Measurements from ENCODE around the gene PRRX2. TPM values are rescaled to one million over a fixed set of nuclear protein-coding genes. Genes with fewer than 3 reads are reported as not detected.
"Not testable (repeated sequence)": the region's sequence is repeated elsewhere in the genome, so short reads cannot be mapped to it uniquely, and the experiment has no call there.

The PRRX2 gene
- total and polyA plus RNA-seq, 2 donors: 1.3 to 3.8 TPM

- Histone ChIP-seq H3K4me1 (ENCODE audit: control insufficient read depth in 2 of 2, insufficient read depth in 2 of 2, low read length in 2 of 2) (no peaks in the 10 kb centered on the region), H3K27me3 (ENCODE audit: control insufficient read depth in 2 of 2, insufficient read depth in 1 of 2, low read length in 1 of 2) (peaks cover 2 to 40% of the 10 kb centered on the region in 2 donors), H3K9me3 (ENCODE audit: control insufficient read depth in 2 of 2, insufficient read depth in 1 of 2, low read length in 1 of 2) (no peaks in the 10 kb centered on the region), H3K36me3 (ENCODE audit: control insufficient read depth in 2 of 2, insufficient read depth in 2 of 2, low read length in 1 of 2) (no peaks in the 10 kb centered on the region), H3K4me3 (ENCODE audit: low read length in 2 of 2) (no peak overlapping the region), H3K27ac (ENCODE audit: low read depth in 1 of 2, low read length in 1 of 2) (no peak overlapping the region)
- 92% methylated on average over 12 of the region's 12 CpGs for WGBS
- no peak for DNase-seq (ENCODE audit: low read depth in 6 of 9, low spot score in 9 of 9)
Measured at GRCh38 chr9:129656795-129657390, 8.6 kb upstream of the PRRX2 start.

GRCh38 chr9:129661029-129661428 lies 4.4 kb upstream of the PRRX2 start:
- no peaks in the 10 kb centered on the region for H3K36me3 ChIP-seq (ENCODE audit: control insufficient read depth in 2 of 2, insufficient read depth in 2 of 2, low read length in 1 of 2)
- no peaks in the 10 kb centered on the region for H3K9me3 ChIP-seq (ENCODE audit: control insufficient read depth in 2 of 2, insufficient read depth in 1 of 2, low read length in 1 of 2)
- WGBS: 92% methylated on average over 2 of the region's 2 CpGs
- no peak for DNase-seq (ENCODE audit: low read depth in 6 of 9, low spot score in 9 of 9)
- peaks cover 20 to 47% of the 10 kb centered on the region in 2 donors for H3K27me3 ChIP-seq (ENCODE audit: control insufficient read depth in 2 of 2, insufficient read depth in 1 of 2, low read length in 1 of 2)
- H3K27ac ChIP-seq (ENCODE audit: low read depth in 1 of 2, low read length in 1 of 2): no peak overlapping the region
- no peaks in the 10 kb centered on the region for H3K4me1 ChIP-seq (ENCODE audit: control insufficient read depth in 2 of 2, insufficient read depth in 2 of 2, low read length in 2 of 2)
- H3K4me3 ChIP-seq (ENCODE audit: low read length in 2 of 2): no peak overlapping the region

- DNase-seq (ENCODE audit: low read depth in 6 of 9, low spot score in 9 of 9); H3K4me1 ChIP-seq (ENCODE audit: control insufficient read depth in 2 of 2, insufficient read depth in 2 of 2, low read length in 2 of 2); H3K27ac ChIP-seq (ENCODE audit: low read depth in 1 of 2, low read length in 1 of 2); H3K9me3 ChIP-seq (ENCODE audit: control insufficient read depth in 2 of 2, insufficient read depth in 1 of 2, low read length in 1 of 2); H3K36me3 ChIP-seq (ENCODE audit: control insufficient read depth in 2 of 2, insufficient read depth in 2 of 2, low read length in 1 of 2); H3K4me3 ChIP-seq (ENCODE audit: low read length in 2 of 2): not testable (repeated sequence)
- H3K27me3 ChIP-seq (ENCODE audit: control insufficient read depth in 2 of 2, insufficient read depth in 1 of 2, low read length in 1 of 2): peaks cover 31 to 56% of the 10 kb centered on the region in 2 donors
- 64% methylated on average over 3 of the region's 3 CpGs for WGBS
Measured at GRCh38 chr9:129662239-129662638, 3.2 kb upstream of the PRRX2 start.

GRCh38 chr9:129664746-129665388 lies 580 bp upstream of the PRRX2 start:
- H3K27ac ChIP-seq (ENCODE audit: low read depth in 1 of 2, low read length in 1 of 2): no peak overlapping the region

GRCh38 chr9:129665814-129666520 lies 520 bp downstream of the PRRX2 start:
- Histone ChIP-seq H3K27ac (ENCODE audit: low read depth in 1 of 2, low read length in 1 of 2) (no peak overlapping the region), H3K9me3 (ENCODE audit: control insufficient read depth in 2 of 2, insufficient read depth in 1 of 2, low read length in 1 of 2) (no peaks in the 10 kb centered on the region), H3K36me3 (ENCODE audit: control insufficient read depth in 2 of 2, insufficient read depth in 2 of 2, low read length in 1 of 2) (no peaks in the 10 kb centered on the region), H3K4me3 (ENCODE audit: low read length in 2 of 2) (peak overlapping the region in 1 of 2 donors; percentile 36), H3K27me3 (ENCODE audit: control insufficient read depth in 2 of 2, insufficient read depth in 1 of 2, low read length in 1 of 2) (peaks cover 38 to 84% of the 10 kb centered on the region in 2 donors), H3K4me1 (ENCODE audit: control insufficient read depth in 2 of 2, insufficient read depth in 2 of 2, low read length in 2 of 2) (no peaks in the 10 kb centered on the region)
- WGBS: 8% methylated on average over 88 of the region's 88 CpGs
- no peak for DNase-seq (ENCODE audit: low read depth in 6 of 9, low spot score in 9 of 9)

More at GRCh38 chr9:129664746-129665388, 580 bp upstream of the PRRX2 start:
- Histone ChIP-seq H3K27me3 (ENCODE audit: control insufficient read depth in 2 of 2, insufficient read depth in 1 of 2, low read length in 1 of 2) (peaks cover 40 to 80% of the 10 kb centered on the region in 2 donors), H3K4me1 (ENCODE audit: control insufficient read depth in 2 of 2, insufficient read depth in 2 of 2, low read length in 2 of 2) (no peaks in the 10 kb centered on the region), H3K36me3 (ENCODE audit: control insufficient read depth in 2 of 2, insufficient read depth in 2 of 2, low read length in 1 of 2) (no peaks in the 10 kb centered on the region), H3K4me3 (ENCODE audit: low read length in 2 of 2) (peak overlapping the region in 1 of 2 donors; percentile 36), H3K9me3 (ENCODE audit: control insufficient read depth in 2 of 2, insufficient read depth in 1 of 2, low read length in 1 of 2) (no peaks in the 10 kb centered on the region)
- 14% methylated on average over 36 of the region's 36 CpGs for WGBS
- peak in 1 of 9 donors; percentile 11 for DNase-seq (ENCODE audit: low read depth in 6 of 9, low spot score in 9 of 9)

- no peaks in the 10 kb centered on the region for H3K36me3 ChIP-seq (ENCODE audit: control insufficient read depth in 2 of 2, insufficient read depth in 2 of 2, low read length in 1 of 2)
- WGBS: 43% methylated on average over 13 of the region's 13 CpGs
- peaks cover 37 to 84% of the 10 kb centered on the region in 2 donors for H3K27me3 ChIP-seq (ENCODE audit: control insufficient read depth in 2 of 2, insufficient read depth in 1 of 2, low read length in 1 of 2)
- DNase-seq (ENCODE audit: low read depth in 6 of 9, low spot score in 9 of 9): no peak
- H3K9me3 ChIP-seq (ENCODE audit: control insufficient read depth in 2 of 2, insufficient read depth in 1 of 2, low read length in 1 of 2): no peaks in the 10 kb centered on the region
- no peak overlapping the region for H3K27ac ChIP-seq (ENCODE audit: low read depth in 1 of 2, low read length in 1 of 2)
- H3K4me3 ChIP-seq (ENCODE audit: low read length in 2 of 2): no peak overlapping the region
- no peaks in the 10 kb centered on the region for H3K4me1 ChIP-seq (ENCODE audit: control insufficient read depth in 2 of 2, insufficient read depth in 2 of 2, low read length in 2 of 2)
Measured at GRCh38 chr9:129666575-129666974, 1.1 kb downstream of the PRRX2 start.

GRCh38 chr9:129667378-129667777 lies 1.9 kb downstream of the PRRX2 start:
- H3K27ac ChIP-seq (ENCODE audit: low read depth in 1 of 2, low read length in 1 of 2): no peak overlapping the region
- DNase-seq (ENCODE audit: low read depth in 6 of 9, low spot score in 9 of 9): no peak
- WGBS: 90% methylated on average over 11 of the region's 11 CpGs
- H3K4me1 ChIP-seq (ENCODE audit: control insufficient read depth in 2 of 2, insufficient read depth in 2 of 2, low read length in 2 of 2): no peaks in the 10 kb centered on the region
- H3K36me3 ChIP-seq (ENCODE audit: control insufficient read depth in 2 of 2, insufficient read depth in 2 of 2, low read length in 1 of 2): no peaks in the 10 kb centered on the region
- H3K27me3 ChIP-seq (ENCODE audit: control insufficient read depth in 2 of 2, insufficient read depth in 1 of 2, low read length in 1 of 2): peaks cover 37 to 89% of the 10 kb centered on the region in 2 donors
- H3K9me3 ChIP-seq (ENCODE audit: control insufficient read depth in 2 of 2, insufficient read depth in 1 of 2, low read length in 1 of 2): no peaks in the 10 kb centered on the region
- no peak overlapping the region for H3K4me3 ChIP-seq (ENCODE audit: low read length in 2 of 2)

- H3K4me3 ChIP-seq (ENCODE audit: low read length in 2 of 2): no peak overlapping the region
- no peaks in the 10 kb centered on the region for H3K36me3 ChIP-seq (ENCODE audit: control insufficient read depth in 2 of 2, insufficient read depth in 2 of 2, low read length in 1 of 2)
- peaks cover 37 to 87% of the 10 kb centered on the region in 2 donors for H3K27me3 ChIP-seq (ENCODE audit: control insufficient read depth in 2 of 2, insufficient read depth in 1 of 2, low read length in 1 of 2)
- 91% methylated on average over 9 of the region's 9 CpGs for WGBS
- DNase-seq (ENCODE audit: low read depth in 6 of 9, low spot score in 9 of 9): no peak
- no peaks in the 10 kb centered on the region for H3K4me1 ChIP-seq (ENCODE audit: control insufficient read depth in 2 of 2, insufficient read depth in 2 of 2, low read length in 2 of 2)
- H3K9me3 ChIP-seq (ENCODE audit: control insufficient read depth in 2 of 2, insufficient read depth in 1 of 2, low read length in 1 of 2): no peaks in the 10 kb centered on the region
- no peak overlapping the region for H3K27ac ChIP-seq (ENCODE audit: low read depth in 1 of 2, low read length in 1 of 2)
Measured at GRCh38 chr9:129667850-129668249, 2.4 kb downstream of the PRRX2 start.

GRCh38 chr9:129669141-129669718 lies 3.8 kb downstream of the PRRX2 start:
- 63% methylated on average over 17 of the region's 17 CpGs for WGBS
- peaks cover 35 to 81% of the 10 kb centered on the region in 2 donors for H3K27me3 ChIP-seq (ENCODE audit: control insufficient read depth in 2 of 2, insufficient read depth in 1 of 2, low read length in 1 of 2)

More at GRCh38 chr9:129669141-129669718, 3.8 kb downstream of the PRRX2 start:
- Histone ChIP-seq H3K4me1 (ENCODE audit: control insufficient read depth in 2 of 2, insufficient read depth in 2 of 2, low read length in 2 of 2) (no peaks in the 10 kb centered on the region), H3K27ac (ENCODE audit: low read depth in 1 of 2, low read length in 1 of 2) (no peak overlapping the region), H3K9me3 (ENCODE audit: control insufficient read depth in 2 of 2, insufficient read depth in 1 of 2, low read length in 1 of 2) (no peaks in the 10 kb centered on the region), H3K36me3 (ENCODE audit: control insufficient read depth in 2 of 2, insufficient read depth in 2 of 2, low read length in 1 of 2) (no peaks in the 10 kb centered on the region), H3K4me3 (ENCODE audit: low read length in 2 of 2) (no peak overlapping the region)
- DNase-seq (ENCODE audit: low read depth in 6 of 9, low spot score in 9 of 9): no peak
